ENCODE data around the gene DLG2. TPM values are rescaled to one million over a fixed set of nuclear protein-coding genes. Genes with fewer than 3 reads are reported as not detected.
A peak's percentile ranks its signal among the peaks of the same experiment; 100 is the strongest.

The DLG2 gene
- total RNA-seq, 2 experiments from 2014 or later = 2.0 to 2.1 TPM

DNA sequence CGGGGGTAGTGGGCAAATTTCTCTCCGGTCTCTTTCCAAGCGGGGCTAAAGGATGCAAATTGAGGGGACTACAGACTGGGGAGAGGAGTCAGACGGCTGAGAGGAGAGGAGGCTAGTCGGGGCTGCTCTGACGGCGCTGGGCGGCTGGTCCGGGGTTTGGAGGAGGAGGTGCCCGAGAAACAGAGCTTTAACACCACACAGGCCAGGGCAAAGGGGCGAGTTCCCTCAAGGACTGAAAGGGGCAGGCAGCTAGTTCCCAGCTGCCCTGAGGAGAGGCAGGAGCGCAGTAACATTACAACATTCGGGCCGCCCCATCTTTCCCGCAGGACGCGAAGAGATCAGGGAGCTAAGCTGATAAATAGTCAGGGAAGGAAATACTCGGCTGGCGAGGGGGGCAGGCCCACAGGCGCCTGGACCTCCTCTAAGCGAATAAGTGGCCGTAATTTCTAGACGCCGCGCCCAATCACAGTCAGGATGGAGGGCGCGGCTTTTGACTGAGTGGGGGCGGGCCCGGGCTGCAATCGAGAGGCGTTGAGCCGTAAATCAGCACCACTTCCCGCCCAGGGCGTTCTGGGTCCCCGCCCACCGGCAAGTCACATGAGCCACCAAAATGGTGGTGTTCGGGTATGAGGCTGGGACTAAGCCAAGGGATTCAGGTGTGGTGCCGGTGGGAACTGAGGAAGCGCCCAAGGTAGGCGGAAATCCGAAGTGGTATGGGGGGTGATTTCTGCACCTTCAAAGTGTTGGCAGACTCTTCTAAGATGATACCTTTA is 1.0 kb upstream of the DLG2 start, which contains the start of gene TMEM126B:
Gene TMEM126B (plus strand): TSS at position 596 of the 773 bp plus-strand sequence. CDS start 15 bp downstream, at position 611.
- peaks cover 59% of the 10 kb centered on the region for H3K4me1 Mint-ChIP-seq (ENCODE audit: low read depth)
- no peaks in the 10 kb centered on the region for H3K27me3 Mint-ChIP-seq
- CTCF ChIA-PET = interaction anchor here (0.8 to 1.3 kb wide), 4 partner anchors 13 to 227 kb away, joined by 3 read pairs; partner anchors contain the start of gene CCDC83

GRCh38 chr11:85626496-85626895 is 648 bp downstream of the DLG2 start:
- Histone ChIP-seq H3K9me3 (ENCODE audit: control insufficient read depth in 1 of 2, insufficient read depth in 1 of 2, low read length in 2 of 2) (no peaks in the 10 kb centered on the region), H3K4me1 (ENCODE audit: insufficient read depth, low read length) (peaks cover 13% of the 10 kb centered on the region), H3K36me3 (ENCODE audit: insufficient read depth, low read length) (peaks cover 12% of the 10 kb centered on the region), H3K27ac (ENCODE audit: low read depth in 1 of 2, low read length in 2 of 2) (no peak overlapping the region), H3K27me3 (ENCODE audit: control insufficient read depth in 1 of 2, insufficient read depth in 2 of 2, low read length in 2 of 2) (no peaks in the 10 kb centered on the region), H3K4me3 (ENCODE audit: low read length) (no peak overlapping the region)
- Mint-ChIP-seq H3K27me3 (no peaks in the 10 kb centered on the region), H3K4me3 (peak overlapping the region; percentile 96), H3K36me3 (ENCODE audit: low read depth) (peaks cover 30% of the 10 kb centered on the region), H3K27ac (peak overlapping the region; percentile 92), H3K4me1 (ENCODE audit: low read depth) (peaks cover 59% of the 10 kb centered on the region), H3K9me3 (no peaks in the 10 kb centered on the region)
- intact Hi-C loops (cut with DNase I, micrococcal nuclease) = loop anchor here (5.0 to 10.0 kb wide), 6 partner anchors 128 to 1408 kb away; partner anchors contain the start of genes HIKESHI (in 2 of the 2), PICALM (in 1 of the 2) and TMEM135 (in 1 of the 2)
- ChIA-PET CTCF (interaction anchor here (1.3 kb wide), 1 partner anchor 228 kb away, joined by 3 read pairs; the partner anchor contains the start of gene CCDC83), POLR2A (interaction anchor here (1.5 to 5.8 kb wide), 4 partner anchors 11 to 618 kb away, joined by 4 to 84 read pairs (median 32); partner anchors contain the start of genes CREBZF, EED and TMEM126A)
- peak in 1 of 14 experiments; percentile 8 for DNase-seq
- TF ChIP-seq, protein P1, sequence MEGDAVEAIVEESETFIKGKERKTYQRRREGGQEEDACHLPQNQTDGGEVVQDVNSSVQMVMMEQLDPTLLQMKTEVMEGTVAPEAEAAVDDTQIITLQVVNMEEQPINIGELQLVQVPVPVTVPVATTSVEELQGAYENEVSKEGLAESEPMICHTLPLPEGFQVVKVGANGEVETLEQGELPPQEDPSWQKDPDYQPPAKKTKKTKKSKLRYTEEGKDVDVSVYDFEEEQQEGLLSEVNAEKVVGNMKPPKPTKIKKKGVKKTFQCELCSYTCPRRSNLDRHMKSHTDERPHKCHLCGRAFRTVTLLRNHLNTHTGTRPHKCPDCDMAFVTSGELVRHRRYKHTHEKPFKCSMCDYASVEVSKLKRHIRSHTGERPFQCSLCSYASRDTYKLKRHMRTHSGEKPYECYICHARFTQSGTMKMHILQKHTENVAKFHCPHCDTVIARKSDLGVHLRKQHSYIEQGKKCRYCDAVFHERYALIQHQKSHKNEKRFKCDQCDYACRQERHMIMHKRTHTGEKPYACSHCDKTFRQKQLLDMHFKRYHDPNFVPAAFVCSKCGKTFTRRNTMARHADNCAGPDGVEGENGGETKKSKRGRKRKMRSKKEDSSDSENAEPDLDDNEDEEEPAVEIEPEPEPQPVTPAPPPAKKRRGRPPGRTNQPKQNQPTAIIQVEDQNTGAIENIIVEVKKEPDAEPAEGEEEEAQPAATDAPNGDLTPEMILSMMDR (IDR thresholded peaks at IDR 0.05) = no peak
- no peak for ATAC-seq (ENCODE audit: poor library complexity)

More for the DNA sequence above, 1.0 kb upstream of the DLG2 start, which contains the start of gene TMEM126B:
- Histone ChIP-seq H3K27ac (ENCODE audit: low read depth in 1 of 2, low read length in 2 of 2) (peak within 1 kb of the TSS; percentile 69 to 83), H3K27me3 (ENCODE audit: control insufficient read depth in 1 of 2, insufficient read depth in 2 of 2, low read length in 2 of 2) (no peaks in the 10 kb centered on the region), H3K4me3 (ENCODE audit: low read length) (peak within 1 kb of the TSS; percentile 71), H3K36me3 (ENCODE audit: insufficient read depth, low read length) (peaks cover 20% of the 10 kb centered on the region), H3K9me3 (ENCODE audit: control insufficient read depth in 1 of 2, insufficient read depth in 1 of 2, low read length in 2 of 2) (no peaks in the 10 kb centered on the region), H3K4me1 (ENCODE audit: insufficient read depth, low read length) (peaks cover 13% of the 10 kb centered on the region)
- peak within 1 kb of the TSS; percentile 96 for H3K4me3 Mint-ChIP-seq
- no peaks in the 10 kb centered on the region for H3K9me3 Mint-ChIP-seq
- peaks cover 44% of the 10 kb centered on the region for H3K36me3 Mint-ChIP-seq (ENCODE audit: low read depth)
- peak within 1 kb of the TSS; percentile 92 for H3K27ac Mint-ChIP-seq
- ATAC-seq (ENCODE audit: poor library complexity) (peak; percentile 96), DNase-seq (peak; percentile 89 to 97 (median 94))
- TF ChIP-seq, protein P1 (IDR thresholded peaks at IDR 0.05) = no peak
- intact Hi-C loops (cut with DNase I, micrococcal nuclease) = loop anchor here (1.0 to 10.0 kb wide), 10 partner anchors 19 to 1407 kb away; partner anchors contain the start of genes HIKESHI (in 2 of the 2), EED (in 1 of the 2), PICALM (in 1 of the 2) and TMEM126A (in 1 of the 2)
- POLR2A ChIA-PET = interaction anchor here (0.7 to 5.8 kb wide), 16 partner anchors 9 to 617 kb away, joined by 3 to 84 read pairs (median 4); partner anchors contain the start of genes CCDC83, CREBZF, EED and PICALM

DNA sequence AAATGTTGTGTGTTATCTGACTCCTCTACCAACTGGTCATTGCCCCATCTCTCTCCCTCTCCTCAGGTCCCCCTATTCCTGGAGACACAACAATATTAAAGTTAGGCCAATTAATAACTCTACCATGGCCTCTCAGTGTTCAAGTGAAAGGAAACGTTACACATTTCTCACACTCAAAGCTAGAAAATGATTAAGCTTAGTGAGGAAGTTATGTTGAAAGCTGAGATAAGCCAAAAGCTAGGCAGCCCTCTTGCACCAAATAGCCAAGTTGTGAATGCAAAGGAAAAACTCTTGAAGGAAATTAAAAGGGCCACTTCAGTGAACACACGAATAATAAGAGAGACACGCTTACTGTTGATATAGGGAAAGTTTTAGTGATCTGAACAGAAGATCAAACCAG is 6.9 kb downstream of the DLG2 start:
- TF ChIP-seq, protein P1 (IDR thresholded peaks at IDR 0.05) = no peak
- intact Hi-C loops (cut with DNase I, micrococcal nuclease) = loop anchor here (10.0 kb wide), 3 partner anchors 135 to 1415 kb away; partner anchors contain the start of genes HIKESHI (in 1 of the 2) and TMEM135 (in 1 of the 2)
- no peak for ATAC-seq (ENCODE audit: poor library complexity)
- CTCF ChIA-PET = no interaction called here
- peaks cover 11% of the 10 kb centered on the region for H3K4me1 Mint-ChIP-seq (ENCODE audit: low read depth)
- no peak overlapping the region for H3K27ac Mint-ChIP-seq
- no peaks in the 10 kb centered on the region for H3K36me3 Mint-ChIP-seq (ENCODE audit: low read depth)
- Histone ChIP-seq H3K4me3 (ENCODE audit: low read length) (no peak overlapping the region), H3K27ac (ENCODE audit: low read depth in 1 of 2, low read length in 2 of 2) (no peak overlapping the region), H3K27me3 (ENCODE audit: control insufficient read depth in 1 of 2, insufficient read depth in 2 of 2, low read length in 2 of 2) (no peaks in the 10 kb centered on the region), H3K36me3 (ENCODE audit: insufficient read depth, low read length) (no peaks in the 10 kb centered on the region), H3K4me1 (ENCODE audit: insufficient read depth, low read length) (no peaks in the 10 kb centered on the region), H3K9me3 (ENCODE audit: control insufficient read depth in 1 of 2, insufficient read depth in 1 of 2, low read length in 2 of 2) (no peaks in the 10 kb centered on the region)
- H3K27me3 Mint-ChIP-seq = no peaks in the 10 kb centered on the region
- no peak for DNase-seq
- no peak overlapping the region for H3K4me3 Mint-ChIP-seq
- H3K9me3 Mint-ChIP-seq = no peaks in the 10 kb centered on the region
- POLR2A ChIA-PET = interaction anchor here (0.6 kb wide), 1 partner anchor 43 kb away, joined by 3 read pairs; no protein-coding TSS in a partner anchor
